K562 (cell line): ENCODE measurements around the gene YPEL5. TPM values are rescaled to one million over a fixed set of nuclear protein-coding genes. Genes with fewer than 3 reads are reported as not detected.

Experiments
- CBX2 ChIP-seq: fragments of 200-600 bp; sonication (generic); IDR thresholded peaks from one replicate; pipeline ENCODE4 v1.6.1; 2012; ENCODE audit warnings: mild to moderate bottlenecking, low read length, inconsistent platforms; ENCODE audit not compliant: insufficient read depth, poor library complexity, severe bottlenecking
- CCAR2 ChIP-seq: fragments of 200-400 bp; formaldehyde crosslinking; IDR thresholded peaks from 2 replicates; pipeline ENCODE4 v1.6.1; 2017; ENCODE audit warnings: mild to moderate bottlenecking, low read depth, low read length
- EP400 ChIP-seq: fragments of 450-650 bp; IDR thresholded peaks from 2 replicates; pipeline ENCODE4 v1.6.1; 2017; ENCODE audit warnings: antibody characterized with exemption, mild to moderate bottlenecking, moderate library complexity
- EWSR1 ChIP-seq: fragments of 450-650 bp; IDR thresholded peaks from 2 replicates; pipeline ENCODE4 v1.6.1; 2018; ENCODE audit warnings: borderline replicate concordance, mild to moderate bottlenecking, low read depth, moderate library complexity; ENCODE audit not compliant: partially characterized antibody
- FOXP4 ChIP-seq: sonication (generic); formaldehyde crosslinking; IDR thresholded peaks from 2 replicates; pipeline ENCODE4 v1.8.0; 2022; ENCODE audit warnings: mild to moderate bottlenecking, missing genetic modification reagents, borderline replicate concordance
- HMGN3 ChIP-seq: IDR thresholded peaks from 2 replicates; pipeline ENCODE4 v1.6.1; 2011; ENCODE audit warnings: borderline replicate concordance, low read depth, mild to moderate bottlenecking, mixed read lengths, low read length; ENCODE audit not compliant: insufficient read length; ENCODE audit errors: extremely low read depth
- IFI16 ChIP-seq: fragments of 250-450 bp; sonication (Bioruptor Pico); IDR thresholded peaks from 2 replicates; pipeline ENCODE4 v2.1.2; 2022; ENCODE audit warnings: mild to moderate bottlenecking, inconsistent platforms
- L3MBTL2 ChIP-seq: fragments of 450-650 bp; IDR thresholded peaks from 2 replicates; pipeline ENCODE4 v1.6.1; 2016; ENCODE audit warnings: mild to moderate bottlenecking, moderate library complexity
- NCOA6 ChIP-seq: fragments of 450-650 bp; IDR thresholded peaks from 2 replicates; pipeline ENCODE4 v1.6.1; 2017; ENCODE audit warnings: mild to moderate bottlenecking
- PATZ1 ChIP-seq: fragments of 250-450 bp; sonication (Bioruptor Pico); IDR thresholded peaks from 2 replicates; pipeline ENCODE4 v1.5.0; 2020; ENCODE audit warnings: mild to moderate bottlenecking, borderline replicate concordance
- ZBED1 ChIP-seq: IDR thresholded peaks from 2 replicates; pipeline ENCODE4 v1.6.1; 2014
- ZNF12 ChIP-seq: sonication (generic); formaldehyde crosslinking; IDR thresholded peaks from 2 replicates; pipeline ENCODE4 v1.4.0; 2020; ENCODE audit warnings: mild to moderate bottlenecking, missing genetic modification reagents
- ZNF561 ChIP-seq: fragments of 450-650 bp; formaldehyde crosslinking; conservative IDR thresholded peaks from 2 replicates; pipeline ENCODE4 v1.4.0; 2020; ENCODE audit warnings: mild to moderate bottlenecking, moderate library complexity
- ZNF79 ChIP-seq: fragments of 250-450 bp; sonication (Bioruptor Pico); IDR thresholded peaks from 2 replicates; pipeline ENCODE4 v1.4.0; 2020; ENCODE audit warnings: low read depth, mild to moderate bottlenecking, moderate library complexity
- polyA plus RNA-seq, 8 experiments: library from polyadenylated mRNA; depleted of rRNA in 4 of 8; stranded (reverse) in 5 of 8; unstranded in 3 of 8; fragments of >200 nt; fragmentation: Nextera tagmentation in 2 of 8; fragmentation: Illumina TruSeq in 1 of 8; extraction: Ambion mirVana in 2 of 8; extraction: Trizol in 1 of 8; gene quantifications; 2 replicates each; pipeline versions ENCODE4 v1.2.1 to v1.2.3, GENCODE V29; 2011 to 2014; ENCODE audit warnings: inconsistent platforms in 1 of 8, missing spikeins in 1 of 8
- total RNA-seq, 7 experiments: library from RNA; depleted of rRNA in 6 of 7; stranded (reverse); fragments of >200 nt in 6 of 7; fragmentation: Illumina TruSeq in 2 of 7; extraction: Trizol in 2 of 7; gene quantifications; 2 replicates each; pipeline versions ENCODE4 v1.2.1 to v1.2.3, GENCODE V29; 2011 to 2021; ENCODE audit warnings: low replicate concordance in 1 of 7
- TF ChIP-seq, protein P1 (sequence below): sonication (generic); formaldehyde crosslinking; IDR thresholded peaks from 2 replicates; pipeline ENCODE4 v1.4.0; 2020; ENCODE audit warnings: mild to moderate bottlenecking, missing genetic modification reagents
- TF ChIP-seq, protein P2 (sequence below): sonication (generic); formaldehyde crosslinking; IDR thresholded peaks from 2 replicates; pipeline ENCODE4 v1.8.1; 2023; ENCODE audit warnings: missing genetic modification reagents, mild to moderate bottlenecking, borderline replicate concordance

The YPEL5 gene
- total and polyA plus RNA-seq, 9 of the 15 experiments (the other 6 are each of a cell fraction or from before 2014, with no cell fraction given): 5.4 to 34.4 (median 12.3) TPM

DNA sequence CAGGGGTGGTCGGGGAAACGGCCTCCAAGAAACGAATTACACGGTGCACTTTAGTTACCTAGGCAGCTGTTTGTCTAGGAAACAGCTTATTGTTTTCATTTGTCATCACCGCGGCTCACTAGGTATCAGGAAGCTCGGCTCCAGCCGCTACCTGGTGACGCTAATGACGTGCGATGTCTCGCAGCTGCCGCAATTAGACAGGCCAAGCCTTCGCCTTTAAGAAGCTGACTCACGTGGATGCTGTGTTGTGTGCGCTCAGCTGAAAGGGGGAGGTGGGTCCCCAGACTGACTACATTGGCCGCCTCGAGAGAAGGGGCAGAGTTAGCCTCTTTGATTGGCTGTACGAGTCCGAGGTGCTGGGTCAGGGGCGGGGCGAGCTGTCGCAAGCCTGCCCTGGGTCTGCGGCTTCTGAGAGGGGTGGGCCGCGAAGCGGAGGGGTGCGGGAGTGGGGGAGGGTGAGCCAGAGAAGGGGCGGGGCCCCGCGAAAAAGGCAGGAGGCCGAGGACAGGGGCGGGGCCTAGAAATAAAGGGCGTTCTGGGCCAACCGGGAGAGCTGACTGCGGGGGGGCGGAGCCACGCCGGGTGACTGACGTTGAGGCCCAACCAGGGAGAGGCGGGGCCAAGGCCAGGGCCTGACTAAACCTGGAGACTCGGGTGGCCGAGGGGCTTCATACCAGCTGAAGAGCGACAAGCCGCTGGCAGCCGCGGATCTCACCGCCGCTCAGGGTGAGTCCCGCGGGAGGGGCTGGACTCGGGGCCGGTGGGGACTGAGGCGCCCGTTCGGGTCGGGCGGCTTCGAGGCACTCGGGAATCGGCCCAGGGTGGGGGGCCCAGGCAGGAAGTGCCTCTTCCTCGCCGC lies at the start of gene YPEL5 (continued):
- TF ChIP-seq FOXP4 (CRISPR knock-in tag): no peak; the same call in 1 of the 2 replicates
- TF ChIP-seq EP400: no peak
- no peak for TF ChIP-seq ZNF12 (CRISPR knock-in tag)
- no peak for TF ChIP-seq ZBED1
- TF ChIP-seq PATZ1 (CRISPR knock-in tag): no peak
- TF ChIP-seq HMGN3: peak; percentile 66
- TF ChIP-seq L3MBTL2: peak; percentile 96
- TF ChIP-seq, protein P1, sequence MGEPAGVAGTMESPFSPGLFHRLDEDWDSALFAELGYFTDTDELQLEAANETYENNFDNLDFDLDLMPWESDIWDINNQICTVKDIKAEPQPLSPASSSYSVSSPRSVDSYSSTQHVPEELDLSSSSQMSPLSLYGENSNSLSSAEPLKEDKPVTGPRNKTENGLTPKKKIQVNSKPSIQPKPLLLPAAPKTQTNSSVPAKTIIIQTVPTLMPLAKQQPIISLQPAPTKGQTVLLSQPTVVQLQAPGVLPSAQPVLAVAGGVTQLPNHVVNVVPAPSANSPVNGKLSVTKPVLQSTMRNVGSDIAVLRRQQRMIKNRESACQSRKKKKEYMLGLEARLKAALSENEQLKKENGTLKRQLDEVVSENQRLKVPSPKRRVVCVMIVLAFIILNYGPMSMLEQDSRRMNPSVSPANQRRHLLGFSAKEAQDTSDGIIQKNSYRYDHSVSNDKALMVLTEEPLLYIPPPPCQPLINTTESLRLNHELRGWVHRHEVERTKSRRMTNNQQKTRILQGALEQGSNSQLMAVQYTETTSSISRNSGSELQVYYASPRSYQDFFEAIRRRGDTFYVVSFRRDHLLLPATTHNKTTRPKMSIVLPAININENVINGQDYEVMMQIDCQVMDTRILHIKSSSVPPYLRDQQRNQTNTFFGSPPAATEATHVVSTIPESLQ (CRISPR knock-in tag): no peak
- TF ChIP-seq CBX2: no peak
- TF ChIP-seq ZNF561 (CRISPR knock-in tag): no peak
- TF ChIP-seq CCAR2: no peak
- TF ChIP-seq, protein P2, sequence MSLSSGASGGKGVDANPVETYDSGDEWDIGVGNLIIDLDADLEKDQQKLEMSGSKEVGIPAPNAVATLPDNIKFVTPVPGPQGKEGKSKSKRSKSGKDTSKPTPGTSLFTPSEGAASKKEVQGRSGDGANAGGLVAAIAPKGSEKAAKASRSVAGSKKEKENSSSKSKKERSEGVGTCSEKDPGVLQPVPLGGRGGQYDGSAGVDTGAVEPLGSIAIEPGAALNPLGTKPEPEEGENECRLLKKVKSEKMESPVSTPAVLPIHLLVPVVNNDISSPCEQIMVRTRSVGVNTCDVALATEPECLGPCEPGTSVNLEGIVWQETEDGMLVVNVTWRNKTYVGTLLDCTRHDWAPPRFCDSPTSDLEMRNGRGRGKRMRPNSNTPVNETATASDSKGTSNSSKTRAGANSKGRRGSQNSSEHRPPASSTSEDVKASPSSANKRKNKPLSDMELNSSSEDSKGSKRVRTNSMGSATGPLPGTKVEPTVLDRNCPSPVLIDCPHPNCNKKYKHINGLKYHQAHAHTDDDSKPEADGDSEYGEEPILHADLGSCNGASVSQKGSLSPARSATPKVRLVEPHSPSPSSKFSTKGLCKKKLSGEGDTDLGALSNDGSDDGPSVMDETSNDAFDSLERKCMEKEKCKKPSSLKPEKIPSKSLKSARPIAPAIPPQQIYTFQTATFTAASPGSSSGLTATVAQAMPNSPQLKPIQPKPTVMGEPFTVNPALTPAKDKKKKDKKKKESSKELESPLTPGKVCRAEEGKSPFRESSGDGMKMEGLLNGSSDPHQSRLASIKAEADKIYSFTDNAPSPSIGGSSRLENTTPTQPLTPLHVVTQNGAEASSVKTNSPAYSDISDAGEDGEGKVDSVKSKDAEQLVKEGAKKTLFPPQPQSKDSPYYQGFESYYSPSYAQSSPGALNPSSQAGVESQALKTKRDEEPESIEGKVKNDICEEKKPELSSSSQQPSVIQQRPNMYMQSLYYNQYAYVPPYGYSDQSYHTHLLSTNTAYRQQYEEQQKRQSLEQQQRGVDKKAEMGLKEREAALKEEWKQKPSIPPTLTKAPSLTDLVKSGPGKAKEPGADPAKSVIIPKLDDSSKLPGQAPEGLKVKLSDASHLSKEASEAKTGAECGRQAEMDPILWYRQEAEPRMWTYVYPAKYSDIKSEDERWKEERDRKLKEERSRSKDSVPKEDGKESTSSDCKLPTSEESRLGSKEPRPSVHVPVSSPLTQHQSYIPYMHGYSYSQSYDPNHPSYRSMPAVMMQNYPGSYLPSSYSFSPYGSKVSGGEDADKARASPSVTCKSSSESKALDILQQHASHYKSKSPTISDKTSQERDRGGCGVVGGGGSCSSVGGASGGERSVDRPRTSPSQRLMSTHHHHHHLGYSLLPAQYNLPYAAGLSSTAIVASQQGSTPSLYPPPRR (CRISPR knock-in tag): no peak
- no peak for TF ChIP-seq IFI16 (CRISPR knock-in tag)
- no peak for TF ChIP-seq NCOA6
- no peak for TF ChIP-seq EWSR1
- no peak for TF ChIP-seq ZNF79 (CRISPR knock-in tag)
